ENCODE data around the gene ZCCHC8. TPM values are rescaled to one million over a fixed set of nuclear protein-coding genes. Genes with fewer than 3 reads are reported as not detected.
"Not testable (repeated sequence)": the region's sequence is repeated elsewhere in the genome, so short reads cannot be mapped to it uniquely, and the experiment has no call there.

The ZCCHC8 gene
- total and polyA plus RNA-seq, 8 donors = 7.8 to 110 (median 21.7) TPM

GRCh38 chr12:122471324-122472226, 29.2 kb downstream of the ZCCHC8 start:
- Histone ChIP-seq H3K27ac (peak overlapping the region in 4 of 5 donors; percentile 46 to 80 (median 66)), H3K9me3 (no peaks in the 10 kb centered on the region), H3K27me3 (no peaks in the 10 kb centered on the region), H3K4me3 (no peak overlapping the region), H3K36me3 (peaks cover 28 to 45% (median 45%) of the 10 kb centered on the region in 4 donors), H3K4me1 (peaks cover 5 to 13% (median 9%) of the 10 kb centered on the region in 4 donors)
- 15 to 27% (median 18%) methylated on average over 3 of the region's 3 CpGs for WGBS, 5 donors
- intact Hi-C loops (cut with DNase I; ENCODE audit: low total_unique reads) = loop anchor here (5.0 kb wide), 1 partner anchor 74 kb away; no protein-coding TSS in a partner anchor
- peak; percentile 22 to 84 for DNase-seq
- peak in 5 of 7 experiments; percentile 36 to 88 (median 75) for TF ChIP-seq CTCF (IDR thresholded peaks at IDR 0.05)
- TF ChIP-seq POLR2AphosphoS5 (IDR thresholded peaks at IDR 0.05) = peak in 1 of 3 donors; percentile 7
- no peak for TF ChIP-seq EP300 (IDR thresholded peaks at IDR 0.05)

GRCh38 chr12:122470576-122470975, 30.2 kb downstream of the ZCCHC8 start:
- Histone ChIP-seq H3K27ac (peak overlapping the region in 3 of 5 donors; percentile 46 to 75 (median 56)), H3K4me1 (peaks cover 5 to 13% (median 9%) of the 10 kb centered on the region in 4 donors), H3K36me3 (peaks cover 20 to 35% (median 35%) of the 10 kb centered on the region in 4 donors)
- not testable (repeated sequence) for DNase-seq, H3K27me3 ChIP-seq, H3K4me3 ChIP-seq, H3K9me3 ChIP-seq
- 92 to 97% (median 95%) methylated on average over 7 of the region's 7 CpGs for WGBS, 5 donors
- intact Hi-C loops (cut with DNase I; ENCODE audit: low total_unique reads) = loop anchor here (5.0 kb wide), 1 partner anchor 73 kb away; no protein-coding TSS in a partner anchor

- not testable (repeated sequence) for H3K9me3 ChIP-seq, H3K27me3 ChIP-seq, H3K4me3 ChIP-seq, H3K27ac ChIP-seq, DNase-seq
- Histone ChIP-seq H3K4me1 (peaks cover 5 to 14% (median 10%) of the 10 kb centered on the region in 4 donors), H3K36me3 (peaks cover 13 to 28% (median 28%) of the 10 kb centered on the region in 4 donors)
- intact Hi-C loops (cut with DNase I; ENCODE audit: low total_unique reads) = loop anchor here (5.0 kb wide), 1 partner anchor 73 kb away; no protein-coding TSS in a partner anchor
- WGBS, 5 donors = 83 to 90% (median 86%) methylated on average over 6 of the region's 6 CpGs
Observed at GRCh38 chr12:122469856-122470255, 30.9 kb downstream of the ZCCHC8 start.

GRCh38 chr12:122467983-122468382, 32.7 kb downstream of the ZCCHC8 start:
- no peaks in the 10 kb centered on the region for H3K27me3 ChIP-seq
- no peak overlapping the region for H3K27ac ChIP-seq
- H3K4me1 ChIP-seq = peaks cover 5 to 23% (median 10%) of the 10 kb centered on the region in 4 donors
- H3K36me3 ChIP-seq = peaks cover 0 to 9% (median 9%) of the 10 kb centered on the region in 4 donors
- intact Hi-C loops (cut with DNase I; ENCODE audit: low total_unique reads) = no loop called here
- no peaks in the 10 kb centered on the region for H3K9me3 ChIP-seq
- no peak overlapping the region for H3K4me3 ChIP-seq
- WGBS, 5 donors = 29 to 47% (median 37%) methylated on average over 4 of the region's 4 CpGs
- TF ChIP-seq CTCF (IDR thresholded peaks at IDR 0.05) = no peak
- TF ChIP-seq POLR2A (IDR thresholded peaks at IDR 0.05) = no peak
- TF ChIP-seq POLR2AphosphoS5 (IDR thresholded peaks at IDR 0.05) = no peak
- TF ChIP-seq EP300 (IDR thresholded peaks at IDR 0.05) = no peak
- peak in 1 of 2 donors; percentile 70 for DNase-seq

- H3K4me3 ChIP-seq; H3K36me3 ChIP-seq; intact Hi-C loops (cut with DNase I; ENCODE audit: low total_unique reads); H3K27me3 ChIP-seq; H3K9me3 ChIP-seq: not testable (repeated sequence)
- TF ChIP-seq POLR2AphosphoS5 (IDR thresholded peaks at IDR 0.05) (peak; percentile 35 to 80 (median 43)), EP300 (IDR thresholded peaks at IDR 0.05) (peak; percentile 45)
- peak; percentile 31 to 86 for DNase-seq
- 73 to 79% (median 77%) methylated on average over 17 of the region's 17 CpGs for WGBS, 5 donors
- peak overlapping the region in 4 of 5 donors; percentile 57 to 72 (median 58) for H3K27ac ChIP-seq
- peaks cover 0 to 11% (median 0%) of the 10 kb centered on the region in 4 donors for H3K4me1 ChIP-seq
Observed at GRCh38 chr12:122464317-122465042, 36.3 kb downstream of the ZCCHC8 start.

All from stomach (tissue), 9 donors.